ENCODE measurements around the gene C3orf20. TPM values are rescaled to one million over a fixed set of nuclear protein-coding genes. Genes with fewer than 3 reads are reported as not detected.
A peak's percentile ranks its signal among the peaks of the same experiment; 100 is the strongest.

C3orf20 gene
- total and polyA plus RNA-seq, 9 of the 15 experiments (the other 6 are each of a cell fraction or from before 2014, with no cell fraction given), result 0.04 TPM; not detected in 8

DNA sequence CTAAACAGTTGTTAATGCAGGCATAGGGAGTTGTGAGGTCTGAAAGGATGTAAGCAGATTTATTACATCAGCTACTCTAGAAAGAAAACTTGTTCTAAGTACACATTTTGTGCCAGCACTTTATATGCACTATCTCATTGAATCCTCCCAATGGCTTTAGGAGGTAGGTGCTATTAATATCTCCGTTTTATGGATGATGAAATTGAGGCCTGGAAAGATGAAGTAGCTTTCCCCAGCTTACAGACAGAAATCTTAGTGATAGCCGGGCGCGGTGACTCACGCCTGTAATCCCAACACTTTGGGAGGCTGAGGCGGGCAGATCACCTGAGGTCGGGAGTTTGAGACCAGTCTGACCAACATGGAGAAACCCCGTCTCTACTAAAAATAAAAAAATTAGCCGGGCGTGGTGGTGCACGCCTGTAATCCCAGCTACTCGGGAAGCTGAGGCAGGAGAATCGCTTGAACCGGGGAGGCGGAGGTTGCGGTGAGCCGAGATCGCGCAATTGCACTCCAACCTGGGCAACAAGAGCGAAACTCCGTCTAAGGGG is 22.5 kb upstream of the C3orf20 start (continued):
- 0 out of 2 replicates have a peak, but pooled peaks have one; percentile 68 for TF ChIP-seq LARP7 (IDR thresholded peaks at IDR 0.05)
- TF ChIP-seq, protein P1, sequence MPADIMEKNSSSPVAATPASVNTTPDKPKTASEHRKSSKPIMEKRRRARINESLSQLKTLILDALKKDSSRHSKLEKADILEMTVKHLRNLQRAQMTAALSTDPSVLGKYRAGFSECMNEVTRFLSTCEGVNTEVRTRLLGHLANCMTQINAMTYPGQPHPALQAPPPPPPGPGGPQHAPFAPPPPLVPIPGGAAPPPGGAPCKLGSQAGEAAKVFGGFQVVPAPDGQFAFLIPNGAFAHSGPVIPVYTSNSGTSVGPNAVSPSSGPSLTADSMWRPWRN (IDR thresholded peaks at IDR 0.05; ENCODE audit: low read depth), result 0 out of 2 replicates have a peak, but pooled peaks have one; percentile 12

DNA sequence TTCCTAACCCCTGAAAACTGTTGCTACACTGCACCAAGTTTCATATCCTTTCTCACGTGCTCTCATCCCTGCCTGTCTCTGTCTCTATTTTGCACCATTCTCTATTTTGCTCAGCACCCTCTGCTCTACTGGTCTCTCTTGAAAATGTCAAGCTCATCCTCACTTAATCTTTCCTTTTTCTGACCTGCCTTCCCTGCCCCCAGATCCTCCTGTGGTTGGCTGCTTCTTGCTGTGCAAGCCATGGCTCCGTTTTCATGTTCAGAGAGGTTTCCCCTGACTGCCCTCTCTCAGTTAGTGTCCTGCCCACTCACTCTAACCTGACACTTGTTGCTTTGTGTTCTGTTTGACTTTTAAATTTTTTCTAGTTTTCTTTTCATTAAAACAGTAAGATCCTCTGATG is 17.4 kb upstream of the C3orf20 start:
- in situ Hi-C loops (cut with MboI), result no loop called here
- 85% methylated on average over 2 of the region's 2 CpGs for WGBS (ENCODE audit: insufficient coverage, low coverage, missing lambda C conversion rate)
- Histone ChIP-seq H3K36me3 (ENCODE audit: control insufficient read depth, insufficient read depth, low read length) (peaks cover 88% of the 10 kb centered on the region), H4K20me1 (replicated peaks; ENCODE audit: control insufficient read depth, insufficient read depth, low read length) (no peaks in the 10 kb centered on the region), H3K4me3 (no peak overlapping the region), H3K27ac (ENCODE audit: extremely low read depth, low read depth, low read length) (no peak overlapping the region), H3K9me3 (replicated peaks; ENCODE audit: control insufficient read depth, insufficient read depth, low read depth, low read length) (no peaks in the 10 kb centered on the region), H3K4me2 (ENCODE audit: insufficient read depth, low read length) (no peak overlapping the region), H3K9me1 (ENCODE audit: control insufficient read depth, insufficient read depth, low read length) (no peaks in the 10 kb centered on the region), H3K27me3 (ENCODE audit: control insufficient read depth in 2 of 2, insufficient read depth in 2 of 2, low read length in 2 of 2) (no peaks in the 10 kb centered on the region), H3K4me1 (replicated peaks in 1 of 2; ENCODE audit: control insufficient read depth in 2 of 2, insufficient read depth in 2 of 2, low read length in 2 of 2) (peaks cover 0 to 2% of the 10 kb centered on the region in 2 experiments; a peak in 2 of 5 replicates), H2AFZ (ENCODE audit: low read depth, low read length) (no peak overlapping the region), H3K9ac (ENCODE audit: insufficient read depth in 1 of 2, low read depth in 2 of 2, low read length in 2 of 2) (no peak overlapping the region), H3K79me2 (ENCODE audit: control insufficient read depth, insufficient read depth, low read length) (peaks cover 16% of the 10 kb centered on the region)
- BruUV-seq (replicated peaks), result no TSS peak
- CTCF ChIA-PET (ENCODE audit: low intra/inter-chr PET ratio), result no interaction called here
- ATAC-seq, result no peak
- POLR2A ChIA-PET, result interaction anchor here (1.3 to 1.4 kb wide), 2 partner anchors 12 to 16 kb away, joined by 3 to 4 read pairs; no protein-coding TSS in a partner anchor
- DNase-seq (ENCODE audit: extremely low read depth in 1 of 4, low spot score in 3 of 4), result no peak
- intact Hi-C loops (cut with micrococcal nuclease), result loop anchor here (10.0 kb wide), 1 partner anchor 453 kb away; no protein-coding TSS in a partner anchor
- no peak for FAIRE-seq
- no peak for TF ChIP-seq MYC (IDR thresholded peaks at IDR 0.05; ENCODE audit: low read depth, low read length)
- TF ChIP-seq MYC (CRISPR knock-in tag; IDR thresholded peaks at IDR 0.05; ENCODE audit: borderline replicate concordance, low read depth), result no peak
- TF ChIP-seq NFIC (IDR thresholded peaks at IDR 0.05), result no peak
- TF ChIP-seq TOE1 (IDR thresholded peaks at IDR 0.05; ENCODE audit: borderline replicate concordance), result no peak
- no peak for TF ChIP-seq TOE1 (CRISPR knock-in tag; IDR thresholded peaks at IDR 0.05; ENCODE audit: borderline replicate concordance, low read depth)
- TF ChIP-seq HNRNPL (IDR thresholded peaks at IDR 0.05; ENCODE audit: low read depth, low read length), result no peak
- TF ChIP-seq, protein P2, sequence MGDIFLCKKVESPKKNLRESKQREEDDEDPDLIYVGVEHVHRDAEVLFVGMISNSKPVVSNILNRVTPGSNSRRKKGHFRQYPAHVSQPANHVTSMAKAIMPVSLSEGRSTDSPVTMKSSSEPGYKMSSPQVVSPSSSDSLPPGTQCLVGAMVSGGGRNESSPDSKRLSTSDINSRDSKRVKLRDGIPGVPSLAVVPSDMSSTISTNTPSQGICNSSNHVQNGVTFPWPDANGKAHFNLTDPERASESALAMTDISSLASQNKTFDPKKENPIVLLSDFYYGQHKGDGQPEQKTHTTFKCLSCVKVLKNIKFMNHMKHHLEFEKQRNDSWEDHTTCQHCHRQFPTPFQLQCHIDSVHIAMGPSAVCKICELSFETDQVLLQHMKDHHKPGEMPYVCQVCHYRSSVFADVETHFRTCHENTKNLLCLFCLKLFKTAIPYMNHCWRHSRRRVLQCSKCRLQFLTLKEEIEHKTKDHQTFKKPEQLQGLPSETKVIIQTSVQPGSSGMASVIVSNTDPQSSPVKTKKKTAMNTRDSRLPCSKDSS (IDR thresholded peaks at IDR 0.05; ENCODE audit: low read depth, partially characterized antibody), result no peak
- TF ChIP-seq, protein P3, sequence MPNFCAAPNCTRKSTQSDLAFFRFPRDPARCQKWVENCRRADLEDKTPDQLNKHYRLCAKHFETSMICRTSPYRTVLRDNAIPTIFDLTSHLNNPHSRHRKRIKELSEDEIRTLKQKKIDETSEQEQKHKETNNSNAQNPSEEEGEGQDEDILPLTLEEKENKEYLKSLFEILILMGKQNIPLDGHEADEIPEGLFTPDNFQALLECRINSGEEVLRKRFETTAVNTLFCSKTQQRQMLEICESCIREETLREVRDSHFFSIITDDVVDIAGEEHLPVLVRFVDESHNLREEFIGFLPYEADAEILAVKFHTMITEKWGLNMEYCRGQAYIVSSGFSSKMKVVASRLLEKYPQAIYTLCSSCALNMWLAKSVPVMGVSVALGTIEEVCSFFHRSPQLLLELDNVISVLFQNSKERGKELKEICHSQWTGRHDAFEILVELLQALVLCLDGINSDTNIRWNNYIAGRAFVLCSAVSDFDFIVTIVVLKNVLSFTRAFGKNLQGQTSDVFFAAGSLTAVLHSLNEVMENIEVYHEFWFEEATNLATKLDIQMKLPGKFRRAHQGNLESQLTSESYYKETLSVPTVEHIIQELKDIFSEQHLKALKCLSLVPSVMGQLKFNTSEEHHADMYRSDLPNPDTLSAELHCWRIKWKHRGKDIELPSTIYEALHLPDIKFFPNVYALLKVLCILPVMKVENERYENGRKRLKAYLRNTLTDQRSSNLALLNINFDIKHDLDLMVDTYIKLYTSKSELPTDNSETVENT (CRISPR knock-in tag; IDR thresholded peaks at IDR 0.05), result no peak
- TF ChIP-seq, protein P4, sequence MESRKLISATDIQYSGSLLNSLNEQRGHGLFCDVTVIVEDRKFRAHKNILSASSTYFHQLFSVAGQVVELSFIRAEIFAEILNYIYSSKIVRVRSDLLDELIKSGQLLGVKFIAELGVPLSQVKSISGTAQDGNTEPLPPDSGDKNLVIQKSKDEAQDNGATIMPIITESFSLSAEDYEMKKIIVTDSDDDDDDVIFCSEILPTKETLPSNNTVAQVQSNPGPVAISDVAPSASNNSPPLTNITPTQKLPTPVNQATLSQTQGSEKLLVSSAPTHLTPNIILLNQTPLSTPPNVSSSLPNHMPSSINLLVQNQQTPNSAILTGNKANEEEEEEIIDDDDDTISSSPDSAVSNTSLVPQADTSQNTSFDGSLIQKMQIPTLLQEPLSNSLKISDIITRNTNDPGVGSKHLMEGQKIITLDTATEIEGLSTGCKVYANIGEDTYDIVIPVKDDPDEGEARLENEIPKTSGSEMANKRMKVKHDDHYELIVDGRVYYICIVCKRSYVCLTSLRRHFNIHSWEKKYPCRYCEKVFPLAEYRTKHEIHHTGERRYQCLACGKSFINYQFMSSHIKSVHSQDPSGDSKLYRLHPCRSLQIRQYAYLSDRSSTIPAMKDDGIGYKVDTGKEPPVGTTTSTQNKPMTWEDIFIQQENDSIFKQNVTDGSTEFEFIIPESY (CRISPR knock-in tag; IDR thresholded peaks at IDR 0.05), result no peak
- no peak for TF ChIP-seq RUNX1 (IDR thresholded peaks at IDR 0.05; ENCODE audit: low read depth)
- TF ChIP-seq FIP1L1 (IDR thresholded peaks at IDR 0.05; ENCODE audit: low read depth, low read length, poor library complexity, severe bottlenecking), result no peak
- TF ChIP-seq ZBTB7A (IDR thresholded peaks at IDR 0.05; ENCODE audit: borderline replicate concordance, control insufficient read depth, low read depth, low read length), result no peak
